Fibroblast of skin of right quadriceps (primary cell): ENCODE measurements around the gene CACNA1D.

ENCODE experiments used
- DNase-seq: peaks from one replicate; pipeline ENCODE4 v3.0.0-alpha.2; 2013

CACNA1D gene

DNA sequence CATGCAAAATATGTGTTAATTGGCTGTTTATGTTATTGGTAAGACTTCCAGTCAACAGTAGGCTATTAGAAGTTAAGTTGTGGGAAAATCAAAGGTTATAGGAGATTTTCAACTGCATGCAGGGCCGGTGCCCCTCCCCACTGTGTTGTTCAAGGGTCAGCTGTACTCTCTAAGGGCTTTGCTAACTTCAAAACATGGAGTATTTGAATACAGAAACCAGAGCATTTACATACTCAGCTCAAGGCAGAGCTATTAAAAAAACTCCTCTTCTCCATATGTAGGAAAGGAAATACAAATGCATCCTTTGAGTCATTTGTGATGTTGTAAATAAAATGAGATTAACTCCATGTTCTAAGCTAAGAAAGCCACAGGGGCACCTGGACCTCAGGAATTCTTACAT, 368.7 kb downstream of the CACNA1D start:
- no peak for DNase-seq
